HG03520 (cell line): ENCODE data around the gene REL.

Experiments used
- ATAC-seq: cut with Tn5 transposase; IDR thresholded peaks from one replicate; pipeline ENCODE4 v1.9.1; 2021; ENCODE audit warnings: mild to moderate bottlenecking, moderate library complexity; ENCODE audit not compliant: unreplicated experiment

REL gene

GRCh38 chr2:60961457-60961856 lies 80.1 kb downstream of the REL start:
- no peak for ATAC-seq

DNA sequence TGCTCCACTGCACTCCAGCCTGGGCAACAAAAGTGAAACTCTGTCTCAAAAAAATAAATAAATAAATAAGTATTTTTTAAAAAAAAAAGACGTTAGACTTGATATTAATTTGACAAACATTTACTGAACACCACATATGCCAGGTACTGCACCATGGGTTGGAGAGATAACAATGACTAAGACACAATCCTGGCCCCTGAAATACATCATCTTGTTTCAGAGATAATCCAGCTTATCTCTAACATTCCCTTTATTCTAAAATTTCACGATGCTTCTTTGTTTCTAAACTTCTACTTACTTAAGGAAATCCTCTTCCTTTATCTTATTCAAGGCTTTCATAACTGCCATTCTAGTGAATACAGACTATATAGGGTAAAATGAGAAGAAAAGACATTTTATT lies 81.2 kb downstream of the REL start:
- ATAC-seq = no peak

DNA sequence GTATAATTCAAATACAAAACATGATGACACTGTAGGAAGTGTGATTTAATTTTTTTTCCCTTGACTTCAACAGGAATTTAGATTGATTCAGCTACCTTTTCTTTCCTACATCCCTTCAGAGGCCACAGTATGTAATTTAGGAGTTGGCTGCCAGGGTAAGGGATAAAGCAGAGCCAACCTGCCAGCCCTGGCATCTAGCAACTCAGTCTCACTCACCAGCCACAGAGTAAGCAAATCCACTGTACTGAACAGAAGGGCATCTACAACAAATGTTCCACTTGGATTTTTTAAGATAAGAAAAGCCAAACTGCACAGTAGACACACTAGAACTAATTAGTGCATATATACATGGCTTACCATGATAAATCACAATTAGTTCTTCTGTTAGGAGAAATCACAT lies 81.8 kb downstream of the REL start:
- ATAC-seq = no peak

GRCh38 chr2:60964651-60965498 lies 83.5 kb downstream of the REL start:
- no peak for ATAC-seq

GRCh38 chr2:60965499-60965785 lies 84.1 kb downstream of the REL start:
- no peak for ATAC-seq

GRCh38 chr2:60966507-60967405 lies 85.4 kb downstream of the REL start:
- peak; percentile 70 for ATAC-seq

GRCh38 chr2:60972889-60973656 lies 91.7 kb downstream of the REL start:
- no peak for ATAC-seq

DNA sequence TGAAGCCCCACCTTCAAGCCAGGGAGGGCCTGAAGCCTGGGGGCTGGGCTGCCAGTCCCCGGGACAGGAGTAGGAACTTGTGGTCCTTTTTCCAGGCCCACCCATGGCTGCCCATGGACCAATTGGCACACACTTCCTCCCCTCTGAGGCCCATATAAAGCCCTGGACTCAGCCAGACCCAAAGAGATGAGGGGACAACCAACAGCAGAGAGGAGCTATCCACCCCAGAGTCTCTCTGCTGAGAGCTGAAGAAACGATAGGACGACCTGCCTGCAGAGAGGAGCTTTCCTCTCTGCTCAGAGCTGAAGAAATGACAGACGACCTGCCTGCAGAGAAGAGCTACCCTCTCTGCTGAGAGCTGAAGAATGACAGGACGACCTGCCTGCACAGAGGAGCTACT lies 92.3 kb downstream of the REL start:
- no peak for ATAC-seq

- ATAC-seq = no peak
Observed at GRCh38 chr2:60974652-60975051, 93.3 kb downstream of the REL start.
